ENCODE results near the gene ATP1A2.
A peak's percentile ranks its signal among the peaks of the same experiment; 100 is the strongest.

ATP1A2 gene

DNA sequence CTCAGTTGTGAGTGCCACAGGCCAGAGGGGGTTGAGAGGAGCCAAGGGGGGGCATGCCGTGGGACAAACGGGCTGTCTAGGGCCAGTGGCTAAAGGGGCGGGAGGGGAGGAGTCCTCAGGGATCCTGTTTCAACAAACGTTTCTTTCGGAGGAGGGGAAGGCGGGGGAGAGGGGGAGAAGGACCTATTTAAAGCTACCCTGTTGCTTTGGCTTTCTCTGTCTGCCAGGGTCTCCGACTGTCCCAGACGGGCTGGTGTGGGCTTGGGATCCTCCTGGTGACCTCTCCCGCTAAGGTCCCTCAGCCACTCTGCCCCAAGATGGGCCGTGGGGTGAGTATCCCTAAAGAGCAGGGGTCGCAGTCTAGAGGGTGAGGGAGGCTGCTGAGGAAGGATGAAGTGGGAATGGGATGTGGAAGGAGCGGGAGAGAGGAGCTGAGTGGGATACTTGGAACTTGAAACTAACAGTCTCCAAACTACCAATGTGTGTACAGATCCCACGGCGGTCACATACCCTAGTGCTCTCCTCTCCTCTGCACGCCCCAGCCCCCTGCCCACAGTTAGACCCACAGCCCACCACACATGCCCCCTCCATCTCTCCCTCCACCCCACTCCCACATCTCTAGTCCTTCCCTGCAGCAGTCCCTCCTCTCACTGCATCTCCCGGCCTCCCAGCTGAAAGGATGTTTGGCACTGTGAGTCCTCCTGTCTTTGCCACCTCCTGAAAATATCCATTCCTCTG is at the start of gene ATP1A2:
TSS of gene ATP1A2 (plus strand) at position 215 of the 738 bp plus-strand sequence. CDS start at position 318, 103 bp downstream.
- Histone ChIP-seq H3K9me3 (no peaks in the 10 kb centered on the region), H3K27me3 (ENCODE audit: low read depth) (no peaks in the 10 kb centered on the region), H3K36me3 (replicated peaks) (no peaks in the 10 kb centered on the region), H3K4me1 (no peaks in the 10 kb centered on the region), H3K4me3 (no peak within 1 kb of the TSS)
- in situ Hi-C loops (cut with MboI; ENCODE audit: low sequenced_read_pairs) = no loop called here
- no peak for DNase-seq (ENCODE audit: low spot score in 2 of 2)

DNA sequence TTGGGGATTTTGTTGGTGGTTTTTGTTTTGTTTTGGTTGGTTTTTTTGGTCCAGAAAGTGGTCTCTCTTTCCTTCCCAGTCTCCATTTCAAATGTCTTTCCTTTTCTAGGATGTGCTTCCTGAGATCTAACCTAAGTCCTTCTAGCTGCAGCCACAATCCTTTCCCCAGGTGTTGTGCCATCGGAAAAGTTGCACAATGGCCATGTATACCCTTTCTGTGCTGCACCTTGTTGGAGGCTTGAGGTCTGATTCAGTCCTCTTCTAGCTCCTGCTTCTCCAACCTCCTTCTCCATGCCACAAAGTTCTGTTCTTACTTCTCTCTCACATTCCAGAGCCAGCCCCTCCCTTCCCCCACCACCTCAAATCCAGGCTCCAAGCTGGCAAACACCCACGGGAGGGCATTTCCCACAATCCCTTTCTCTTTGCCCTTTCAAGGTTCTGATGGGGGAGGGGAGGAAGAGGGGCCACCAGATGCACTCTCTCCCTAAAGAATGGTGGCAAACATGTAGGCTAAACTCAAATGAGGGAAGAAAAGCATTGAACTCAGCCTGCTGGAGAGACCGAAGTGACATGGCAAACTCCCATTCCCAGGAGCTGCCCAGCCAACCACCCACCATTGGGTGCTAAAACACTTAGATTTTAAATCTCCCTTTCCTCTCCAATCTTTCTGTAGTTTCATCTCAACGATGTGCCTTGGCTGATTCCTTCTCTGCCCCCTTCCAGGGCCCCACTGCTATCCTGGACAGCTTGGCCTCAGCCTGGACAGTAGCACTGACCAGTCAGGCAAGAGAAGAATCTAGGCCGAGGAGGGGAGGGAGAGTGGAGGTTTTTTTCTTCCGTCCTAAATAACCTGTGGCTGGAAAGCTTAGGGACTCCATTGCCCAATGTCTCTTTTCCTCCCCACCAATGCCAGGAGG is 48.5 kb upstream of the ATP1A2 start:
- in situ Hi-C loops (cut with MboI; ENCODE audit: low sequenced_read_pairs) = no loop called here
- Histone ChIP-seq H3K4me3 (no peak overlapping the region), H3K27me3 (ENCODE audit: low read depth) (no peaks in the 10 kb centered on the region; the same call in 1 of the 2 replicates), H3K9me3 (no peaks in the 10 kb centered on the region), H3K4me1 (peaks cover 5% of the 10 kb centered on the region; the same call in 1 of the 2 replicates), H3K36me3 (replicated peaks) (no peaks in the 10 kb centered on the region)
- no peak for DNase-seq (ENCODE audit: low spot score in 2 of 2)

DNA sequence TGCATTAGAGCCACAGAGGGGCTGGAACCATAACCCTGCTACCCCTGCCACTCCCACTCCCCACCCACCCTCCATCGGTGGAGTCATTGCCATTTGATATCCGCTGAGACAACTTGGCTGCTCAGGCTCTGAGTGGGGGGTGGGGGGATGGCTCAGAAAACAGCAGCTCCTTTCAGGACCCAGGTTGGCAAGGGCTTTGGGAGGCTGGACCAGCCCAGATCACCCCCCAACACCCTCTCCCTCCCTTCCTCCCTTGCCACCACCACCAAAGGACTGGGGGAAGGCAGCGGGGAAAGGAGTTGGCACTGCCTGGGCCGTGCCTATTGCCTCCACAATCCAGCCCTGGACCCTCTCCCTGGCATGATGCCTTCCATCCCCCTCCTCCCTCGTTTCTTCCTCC is 47.3 kb upstream of the ATP1A2 start:
- in situ Hi-C loops (cut with MboI; ENCODE audit: low sequenced_read_pairs) = no loop called here
- H3K27me3 ChIP-seq (ENCODE audit: low read depth) = no peaks in the 10 kb centered on the region; the same call in 1 of the 2 replicates
- no peaks in the 10 kb centered on the region for H3K36me3 ChIP-seq (replicated peaks)
- no peaks in the 10 kb centered on the region for H3K9me3 ChIP-seq
- H3K4me1 ChIP-seq = peaks cover 5% of the 10 kb centered on the region; the same call in 1 of the 2 replicates
- H3K4me3 ChIP-seq = no peak overlapping the region
- no peak for DNase-seq (ENCODE audit: low spot score in 2 of 2)

DNA sequence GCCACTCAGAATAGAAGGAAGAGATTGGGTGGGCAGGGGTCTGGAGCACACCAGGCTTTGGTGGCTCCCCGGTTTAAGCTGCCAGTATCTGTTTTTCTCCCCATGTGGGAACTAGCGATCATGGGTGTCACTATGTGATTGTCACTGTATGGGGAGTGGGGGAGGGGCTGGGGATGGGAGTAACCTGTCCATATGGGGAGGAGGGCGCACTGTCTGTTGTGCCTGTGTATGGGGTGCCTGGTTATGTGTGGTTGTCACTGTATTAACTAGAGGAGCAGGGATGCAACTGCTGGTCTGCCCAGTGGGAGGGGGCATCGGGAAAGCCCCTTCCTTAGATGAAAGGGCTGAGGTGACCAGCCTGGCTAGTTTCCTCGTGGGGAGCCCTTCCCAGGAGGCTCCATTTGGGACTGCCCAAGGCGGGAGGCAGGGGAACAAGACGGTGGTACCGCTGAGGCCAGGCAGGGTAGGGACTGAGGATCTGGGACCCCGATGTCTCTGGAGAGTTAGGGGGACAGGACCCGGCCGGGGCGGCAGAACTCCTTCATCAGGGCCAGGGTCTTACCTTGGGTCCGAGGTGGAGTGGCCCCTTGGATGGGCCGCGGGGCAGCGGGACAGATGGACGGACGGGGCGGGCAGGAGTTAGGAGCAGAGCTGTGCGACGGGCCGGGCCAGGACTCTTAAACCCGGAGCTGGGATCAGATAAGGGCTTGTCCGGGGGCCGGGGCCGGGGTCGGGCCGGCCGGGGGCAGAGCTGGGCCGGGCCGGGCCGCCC is 45.9 kb upstream of the ATP1A2 start, which contains the start of gene KCNJ10:
TSS of gene KCNJ10 (minus strand) at position 701 of the 772 bp plus-strand sequence. CDS start 27,628 bp downstream, outside the sequence.
- no peak for DNase-seq (ENCODE audit: low spot score in 2 of 2)
- Histone ChIP-seq H3K27me3 (ENCODE audit: low read depth) (peaks cover 2% of the 10 kb centered on the region; the same call in 1 of the 2 replicates), H3K36me3 (replicated peaks) (no peaks in the 10 kb centered on the region), H3K9me3 (no peaks in the 10 kb centered on the region), H3K4me1 (peaks cover 5% of the 10 kb centered on the region; the same call in 1 of the 2 replicates), H3K4me3 (peak within 1 kb of the TSS; percentile 37)
- in situ Hi-C loops (cut with MboI; ENCODE audit: low sequenced_read_pairs) = no loop called here

DNA sequence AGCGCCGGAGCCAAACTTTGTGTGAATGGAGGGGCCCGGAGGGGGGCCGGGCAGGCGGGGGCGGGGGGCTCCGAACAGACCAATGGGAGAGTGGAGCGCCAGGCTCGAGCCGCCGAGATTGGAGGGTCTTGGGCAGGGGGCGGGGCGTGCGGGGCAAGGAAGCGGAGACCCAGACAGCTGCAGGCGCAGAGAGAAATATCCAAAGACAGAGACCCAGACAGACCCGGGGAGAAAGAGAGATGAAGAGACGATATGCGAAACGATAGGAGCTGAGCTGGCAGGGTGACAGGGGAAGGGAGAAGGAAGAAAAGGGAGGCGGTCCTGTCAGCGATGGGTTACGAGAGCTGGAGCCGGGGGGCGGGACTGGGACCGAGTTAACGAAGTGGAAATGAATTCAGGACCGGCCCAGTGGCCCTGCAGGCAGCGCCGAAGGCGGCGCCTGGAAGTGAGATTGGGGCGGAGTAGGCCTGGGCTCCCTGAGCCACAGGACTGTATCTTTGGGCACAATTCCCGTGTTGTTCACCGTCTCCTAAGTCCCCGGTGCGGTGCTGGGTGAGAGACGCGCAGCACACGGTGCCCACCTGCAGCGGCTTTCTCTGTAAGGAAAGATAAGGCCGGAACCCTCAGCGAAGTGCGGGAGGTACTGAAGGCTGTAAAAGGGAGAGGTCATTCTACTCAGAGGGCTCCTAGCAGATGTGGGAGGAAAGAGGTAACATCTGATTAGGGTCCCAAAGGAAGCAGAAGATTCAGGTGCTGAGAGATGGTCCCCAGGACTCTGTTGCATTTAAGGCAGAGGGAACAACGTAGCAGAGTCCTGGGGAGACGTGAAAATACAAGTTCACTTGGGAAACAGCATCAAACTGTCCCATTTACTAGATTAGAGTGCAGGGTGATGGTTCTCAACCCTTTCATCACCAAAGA is 45.1 kb upstream of the ATP1A2 start:
- DNase-seq (ENCODE audit: low spot score in 2 of 2) = peak; percentile 74 to 92
- in situ Hi-C loops (cut with MboI; ENCODE audit: low sequenced_read_pairs) = no loop called here
- Histone ChIP-seq H3K27me3 (ENCODE audit: low read depth) (peaks cover 8% of the 10 kb centered on the region), H3K9me3 (no peaks in the 10 kb centered on the region), H3K4me3 (peak overlapping the region; percentile 37), H3K4me1 (peaks cover 5% of the 10 kb centered on the region; the same call in 1 of the 2 replicates), H3K36me3 (replicated peaks) (no peaks in the 10 kb centered on the region)

DNA sequence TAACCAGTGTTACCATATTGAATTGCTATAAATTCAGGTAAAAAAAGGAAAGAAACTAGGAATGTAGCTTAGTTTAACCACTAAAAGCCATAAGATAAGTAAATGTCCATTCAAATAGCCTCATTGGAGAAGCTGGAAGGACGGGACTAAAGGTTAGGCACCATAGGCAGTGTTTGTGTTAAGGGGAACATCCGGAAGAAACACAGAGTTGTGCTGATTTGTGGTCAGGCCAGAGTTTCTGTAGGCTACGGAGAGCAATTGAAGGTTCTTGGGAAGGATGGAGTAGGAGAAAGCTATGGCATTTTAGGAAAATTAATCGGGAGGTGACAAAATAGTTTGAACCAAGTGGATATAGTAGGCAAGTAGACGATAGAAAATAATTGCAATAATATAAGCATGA is 44.3 kb upstream of the ATP1A2 start:
- Histone ChIP-seq H3K4me3 (no peak overlapping the region), H3K4me1 (peaks cover 5% of the 10 kb centered on the region; the same call in 1 of the 2 replicates), H3K36me3 (replicated peaks) (no peaks in the 10 kb centered on the region), H3K9me3 (no peaks in the 10 kb centered on the region), H3K27me3 (ENCODE audit: low read depth) (peaks cover 15% of the 10 kb centered on the region)
- in situ Hi-C loops (cut with MboI; ENCODE audit: low sequenced_read_pairs) = no loop called here
- DNase-seq (ENCODE audit: low spot score in 2 of 2) = no peak

DNA sequence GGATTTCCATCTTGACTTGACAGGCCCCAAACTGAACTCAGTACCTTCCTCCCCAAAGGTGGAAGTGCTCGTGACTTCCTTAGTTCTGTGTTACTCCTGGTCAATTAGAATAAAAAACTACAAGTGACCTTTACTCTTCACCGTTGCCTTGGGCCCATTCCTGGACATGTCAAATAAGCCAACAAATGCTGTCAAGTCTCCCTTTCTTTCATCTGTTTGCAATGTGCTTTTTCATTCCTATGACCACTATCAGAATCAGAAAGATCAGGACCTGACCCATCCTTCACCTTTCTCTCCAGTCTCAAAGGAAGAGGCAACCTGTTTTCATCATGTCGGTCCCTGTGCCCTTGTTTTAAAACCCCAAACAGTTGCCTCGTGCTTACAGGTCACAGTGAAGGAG is 40.7 kb upstream of the ATP1A2 start:
- H3K36me3 ChIP-seq (replicated peaks) = no peaks in the 10 kb centered on the region
- peaks cover 30% of the 10 kb centered on the region for H3K27me3 ChIP-seq (ENCODE audit: low read depth)
- no peak overlapping the region for H3K4me3 ChIP-seq
- peaks cover 5% of the 10 kb centered on the region; the same call in 1 of the 2 replicates for H3K4me1 ChIP-seq
- DNase-seq (ENCODE audit: low spot score in 2 of 2) = no peak
- no peaks in the 10 kb centered on the region for H3K9me3 ChIP-seq
- in situ Hi-C loops (cut with MboI; ENCODE audit: low sequenced_read_pairs) = no loop called here

- Histone ChIP-seq H3K4me1 (peaks cover 1% of the 10 kb centered on the region; the same call in 1 of the 2 replicates), H3K36me3 (replicated peaks) (no peaks in the 10 kb centered on the region), H3K27me3 (ENCODE audit: low read depth) (peaks cover 39% of the 10 kb centered on the region), H3K4me3 (no peak overlapping the region), H3K9me3 (no peaks in the 10 kb centered on the region)
- in situ Hi-C loops (cut with MboI; ENCODE audit: low sequenced_read_pairs) = no loop called here
- no peak for DNase-seq (ENCODE audit: low spot score in 2 of 2)
Measured at GRCh38 chr1:160075836-160076235, 39.7 kb upstream of the ATP1A2 start.

- no peak for DNase-seq (ENCODE audit: low spot score in 2 of 2)
- Histone ChIP-seq H3K4me1 (no peaks in the 10 kb centered on the region), H3K27me3 (ENCODE audit: low read depth) (peaks cover 41% of the 10 kb centered on the region), H3K9me3 (no peaks in the 10 kb centered on the region), H3K4me3 (no peak overlapping the region), H3K36me3 (replicated peaks) (no peaks in the 10 kb centered on the region)
- in situ Hi-C loops (cut with MboI; ENCODE audit: low sequenced_read_pairs) = no loop called here
Measured at GRCh38 chr1:160076295-160076694, 39.3 kb upstream of the ATP1A2 start.

- Histone ChIP-seq H3K9me3 (no peaks in the 10 kb centered on the region), H3K4me1 (no peaks in the 10 kb centered on the region), H3K27me3 (ENCODE audit: low read depth) (peaks cover 53% of the 10 kb centered on the region), H3K36me3 (replicated peaks) (no peaks in the 10 kb centered on the region), H3K4me3 (no peak overlapping the region)
- in situ Hi-C loops (cut with MboI; ENCODE audit: low sequenced_read_pairs) = no loop called here
- DNase-seq (ENCODE audit: low spot score in 2 of 2) = no peak
Measured at GRCh38 chr1:160077486-160077885, 38.1 kb upstream of the ATP1A2 start.

DNA sequence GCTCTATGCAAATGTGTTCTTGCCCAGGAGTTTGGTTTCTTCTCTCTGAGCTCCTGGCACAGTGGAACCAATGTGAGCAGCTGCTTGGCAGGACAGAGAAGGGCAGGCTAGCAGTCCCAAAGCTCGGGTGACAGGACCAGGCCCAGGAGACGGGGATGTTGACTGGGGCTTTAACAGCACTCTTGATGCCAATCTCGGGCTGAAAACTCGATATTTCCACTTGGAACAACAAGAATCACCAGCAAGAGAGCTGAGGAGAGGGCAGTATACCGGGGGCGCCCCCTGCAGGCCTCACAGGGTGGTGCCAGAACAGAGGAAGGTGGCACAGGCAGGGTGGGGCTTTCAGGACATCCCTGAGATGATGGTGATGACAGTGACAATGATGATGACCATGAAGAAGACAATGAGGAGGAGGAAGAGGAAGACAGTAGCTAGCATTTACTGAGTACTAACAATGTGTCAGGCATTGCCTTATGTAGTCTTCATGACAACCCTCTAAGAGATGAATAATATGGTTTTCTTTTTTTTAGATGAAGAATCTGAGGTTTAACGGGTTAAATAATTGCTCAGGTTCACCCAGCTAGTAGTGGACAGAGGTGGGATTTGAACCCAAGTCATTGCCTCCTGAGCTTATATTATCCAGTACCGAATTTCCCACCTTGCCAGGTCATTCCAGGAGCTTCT is 36.9 kb upstream of the ATP1A2 start:
- no peak overlapping the region for H3K4me3 ChIP-seq
- in situ Hi-C loops (cut with MboI; ENCODE audit: low sequenced_read_pairs) = no loop called here
- no peaks in the 10 kb centered on the region for H3K36me3 ChIP-seq (replicated peaks)
- no peaks in the 10 kb centered on the region for H3K4me1 ChIP-seq
- peaks cover 59% of the 10 kb centered on the region for H3K27me3 ChIP-seq (ENCODE audit: low read depth)
- peak; percentile 19 to 68 for DNase-seq (ENCODE audit: low spot score in 2 of 2)
- no peaks in the 10 kb centered on the region for H3K9me3 ChIP-seq

DNA sequence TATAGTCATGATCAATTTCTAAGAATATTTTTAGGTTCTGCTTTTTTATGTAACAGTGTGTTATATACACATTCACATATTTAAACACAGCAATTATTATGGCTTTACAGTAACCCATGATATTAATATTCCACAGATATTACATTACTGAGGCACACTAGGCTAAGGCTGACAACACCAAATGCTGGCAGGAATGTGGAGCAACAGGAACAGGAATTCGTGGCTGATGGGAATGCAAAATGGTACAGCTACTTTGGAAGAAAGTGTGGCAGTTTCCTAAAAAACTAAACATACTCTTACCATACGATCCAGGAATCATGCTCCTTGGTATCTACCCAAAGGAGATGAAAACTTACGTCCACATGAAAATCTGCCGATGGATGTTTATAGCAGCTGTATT is 36.1 kb upstream of the ATP1A2 start:
- Histone ChIP-seq H3K4me3 (no peak overlapping the region), H3K27me3 (ENCODE audit: low read depth) (peaks cover 59% of the 10 kb centered on the region), H3K9me3 (no peaks in the 10 kb centered on the region), H3K4me1 (no peaks in the 10 kb centered on the region), H3K36me3 (replicated peaks) (no peaks in the 10 kb centered on the region)
- in situ Hi-C loops (cut with MboI; ENCODE audit: low sequenced_read_pairs) = no loop called here
- DNase-seq (ENCODE audit: low spot score in 2 of 2) = no peak
